GM18873 (cell line): ENCODE results near the gene APC2.
"Not testable (repeated sequence)": the region's sequence is repeated elsewhere in the genome, so short reads cannot be mapped to it uniquely, and the experiment has no call there.

Experiments used
- ATAC-seq: cut with Tn5 transposase; IDR thresholded peaks from one replicate; pipeline ENCODE4 v1.9.1; 2021; ENCODE audit warnings: mild to moderate bottlenecking, moderate library complexity, moderate number of reproducible peaks; ENCODE audit not compliant: unreplicated experiment, low FRiP score

APC2 gene

DNA sequence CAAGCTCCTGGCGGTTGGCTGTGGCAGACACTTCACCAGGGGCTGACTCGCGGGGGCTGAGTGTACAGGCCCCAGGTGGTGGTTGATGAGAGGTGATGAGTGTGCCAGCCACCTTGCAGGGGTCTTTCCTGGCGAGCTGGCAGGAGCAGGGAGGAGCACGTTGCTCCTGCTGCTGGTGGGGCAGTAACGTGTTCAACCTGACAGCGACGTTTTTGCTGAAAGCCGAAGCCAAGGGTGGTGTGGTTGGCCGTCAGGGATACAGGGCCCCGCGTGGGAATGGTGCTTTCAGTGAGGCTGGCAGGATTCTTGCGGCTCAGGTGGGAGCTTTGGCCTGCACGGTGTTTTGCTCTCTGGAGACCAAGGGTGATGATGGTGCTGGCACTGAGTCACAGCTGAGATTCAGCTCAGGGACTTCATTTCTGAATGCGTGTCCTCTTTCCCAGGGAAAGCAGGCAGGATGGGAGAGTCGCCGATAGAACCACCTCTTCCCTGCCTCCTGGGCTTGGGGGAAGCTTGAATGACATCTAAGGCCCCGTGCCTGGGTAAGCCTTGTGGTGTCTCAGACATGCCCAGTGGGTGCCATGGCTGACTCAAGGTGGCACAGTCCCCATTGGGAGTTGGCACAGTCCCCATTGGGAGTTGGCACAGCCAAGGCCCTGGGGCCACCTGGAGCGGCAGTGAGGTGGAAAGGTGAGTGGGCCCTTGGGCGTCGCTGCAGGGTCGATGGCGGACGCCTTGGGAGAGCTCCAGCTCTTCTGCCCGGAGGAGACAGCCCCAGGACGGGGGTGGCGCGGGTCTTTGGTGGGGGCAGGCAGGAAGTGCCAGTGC, 33.7 kb upstream of the APC2 start:
- ATAC-seq, result no peak

DNA sequence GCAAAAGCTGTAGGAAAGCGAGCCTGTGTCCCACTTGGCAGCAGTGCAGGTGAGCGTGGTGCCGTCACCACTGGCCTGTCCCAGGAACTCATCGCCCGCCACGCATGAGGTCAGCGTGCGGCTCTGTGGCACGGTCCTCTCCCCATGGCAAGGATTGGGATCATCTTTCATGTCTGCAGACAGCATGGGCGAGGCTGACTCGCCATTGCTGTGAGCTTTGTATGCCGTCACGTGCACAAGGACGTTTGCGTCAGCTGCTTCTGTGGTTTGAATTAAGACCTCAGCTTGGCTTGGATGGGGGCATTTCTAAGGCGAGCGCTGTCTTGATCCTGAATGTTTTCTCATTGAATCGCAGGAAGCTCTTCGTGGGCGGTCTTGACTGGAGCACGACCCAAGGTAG, 32.8 kb upstream of the APC2 start:
- no peak for ATAC-seq

DNA sequence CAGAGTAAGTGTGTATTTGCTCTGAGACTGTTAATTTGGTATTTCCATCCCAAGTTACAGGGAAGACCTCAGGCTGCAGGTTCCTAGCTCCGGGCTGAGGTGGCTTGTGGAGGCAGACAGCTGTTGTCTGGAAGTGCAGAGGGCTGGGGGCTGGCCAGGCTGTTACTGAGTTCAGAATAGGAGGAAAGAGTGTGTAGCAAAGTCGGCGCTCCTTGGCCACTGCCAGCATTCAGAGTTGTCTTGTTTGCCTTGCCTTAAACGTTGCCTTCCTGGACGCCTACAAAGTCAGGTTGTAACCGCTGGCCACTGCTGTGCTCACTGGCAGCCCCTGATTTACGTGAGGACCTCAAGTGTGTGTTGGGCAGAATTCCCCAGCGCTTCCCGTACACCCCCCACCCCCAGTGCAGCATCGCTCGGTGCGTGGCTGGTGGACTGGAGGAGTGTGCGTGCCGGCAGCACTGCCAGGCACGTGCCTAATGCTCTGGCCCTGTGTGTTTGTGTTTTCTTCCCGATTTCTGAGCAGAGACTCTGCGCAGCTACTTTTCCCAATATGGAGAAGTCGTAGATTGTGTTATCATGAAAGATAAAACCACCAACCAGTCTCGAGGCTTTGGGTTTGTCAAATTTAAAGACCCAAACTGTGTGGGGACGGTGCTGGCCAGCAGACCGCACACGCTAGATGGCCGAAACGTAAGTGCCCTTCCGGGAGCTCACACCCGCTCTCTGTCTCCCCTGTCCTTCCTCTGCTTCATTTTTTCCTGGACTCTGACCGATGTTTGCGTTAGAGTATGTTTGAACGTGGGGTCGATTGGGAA, 32.0 kb upstream of the APC2 start:
- no peak for ATAC-seq

DNA sequence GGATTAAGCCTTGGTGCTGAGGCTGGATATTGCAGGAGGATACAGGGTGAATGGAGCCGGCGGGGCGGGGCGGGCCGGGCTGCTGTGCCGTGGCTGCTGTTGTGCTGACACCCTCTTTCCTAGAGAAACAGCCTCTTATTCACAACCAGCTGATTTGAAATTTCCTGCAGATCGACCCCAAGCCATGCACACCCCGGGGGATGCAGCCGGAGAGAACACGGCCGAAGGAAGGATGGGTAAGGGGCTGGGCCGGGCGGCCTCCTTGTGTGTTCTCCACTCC, 31.5 kb upstream of the APC2 start:
- ATAC-seq, result no peak

DNA sequence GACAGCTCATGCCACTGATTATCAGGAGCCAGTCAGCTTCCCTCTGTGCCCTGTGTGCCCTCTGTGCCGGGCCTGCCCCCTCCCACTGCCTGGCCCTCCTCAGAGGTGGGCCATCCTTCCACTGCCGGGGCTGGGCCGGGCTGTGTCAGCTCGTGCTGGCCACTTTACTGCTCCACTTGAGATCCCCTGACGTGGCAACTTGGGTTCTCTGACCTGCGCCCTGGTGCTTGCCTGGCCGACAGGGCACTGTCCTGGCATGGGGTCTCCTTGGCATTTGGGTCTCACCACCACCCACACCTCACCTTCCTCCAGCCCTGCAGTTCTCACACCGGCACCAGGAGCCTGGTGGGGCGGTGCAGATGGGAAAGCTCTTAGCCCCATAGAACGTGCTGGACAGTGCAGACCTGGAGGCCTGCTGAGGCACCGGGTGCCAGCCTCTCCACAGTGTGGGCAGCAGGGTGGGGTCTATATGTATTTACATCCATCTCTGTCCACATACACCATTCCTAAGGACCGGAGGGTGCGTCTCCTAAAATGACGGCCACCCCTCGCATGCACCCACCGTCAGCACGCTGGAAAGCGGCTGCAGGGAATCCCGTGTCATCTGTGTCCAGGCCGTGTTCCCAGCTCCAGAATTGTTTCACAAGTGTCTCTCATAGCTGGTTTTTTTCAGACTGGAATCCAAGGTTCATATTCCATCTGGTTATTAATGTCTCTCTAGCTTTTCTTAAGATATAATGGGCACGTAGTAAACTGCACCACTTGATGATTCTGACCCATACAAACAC, 30.8 kb upstream of the APC2 start:
- no peak for ATAC-seq

DNA sequence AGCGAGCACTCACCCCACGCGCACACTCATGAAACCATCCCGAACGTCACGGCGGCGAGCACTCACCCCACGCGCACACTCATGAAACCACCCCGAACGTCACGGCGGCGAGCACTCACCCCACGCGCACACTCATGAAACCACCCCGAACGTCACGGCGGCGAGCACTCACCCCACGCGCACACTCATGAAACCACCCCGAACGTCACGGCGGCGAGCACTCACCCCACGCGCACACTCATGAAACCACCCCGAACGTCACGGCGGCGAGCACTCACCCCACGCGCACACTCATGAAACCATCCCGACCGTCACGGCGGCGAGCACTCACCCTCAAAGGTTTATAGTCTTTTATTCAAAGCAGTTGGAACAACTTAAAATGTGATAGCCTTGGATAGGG, 29.8 kb upstream of the APC2 start:
- ATAC-seq, result not testable (repeated sequence)

DNA sequence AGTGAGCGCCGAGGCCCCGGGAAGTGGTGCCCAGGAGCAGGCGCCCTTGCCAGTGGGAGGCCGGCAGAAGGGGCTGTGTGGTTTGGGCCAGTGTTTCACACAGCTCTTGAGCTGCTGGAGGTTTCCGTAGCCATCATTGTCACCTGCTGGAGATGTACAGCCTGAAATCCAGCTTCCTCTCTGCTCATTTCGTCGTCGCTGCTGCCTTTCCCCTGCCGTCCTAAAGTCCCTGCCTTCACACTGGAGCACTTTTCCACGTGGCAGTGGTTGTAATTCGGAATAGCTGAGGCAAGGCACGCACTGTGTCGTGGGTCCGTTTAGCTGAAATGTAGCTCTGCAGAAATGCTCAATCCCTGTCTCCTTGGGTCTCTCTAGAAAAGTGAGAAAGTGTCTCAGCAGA, 29.3 kb upstream of the APC2 start:
- ATAC-seq, result no peak

DNA sequence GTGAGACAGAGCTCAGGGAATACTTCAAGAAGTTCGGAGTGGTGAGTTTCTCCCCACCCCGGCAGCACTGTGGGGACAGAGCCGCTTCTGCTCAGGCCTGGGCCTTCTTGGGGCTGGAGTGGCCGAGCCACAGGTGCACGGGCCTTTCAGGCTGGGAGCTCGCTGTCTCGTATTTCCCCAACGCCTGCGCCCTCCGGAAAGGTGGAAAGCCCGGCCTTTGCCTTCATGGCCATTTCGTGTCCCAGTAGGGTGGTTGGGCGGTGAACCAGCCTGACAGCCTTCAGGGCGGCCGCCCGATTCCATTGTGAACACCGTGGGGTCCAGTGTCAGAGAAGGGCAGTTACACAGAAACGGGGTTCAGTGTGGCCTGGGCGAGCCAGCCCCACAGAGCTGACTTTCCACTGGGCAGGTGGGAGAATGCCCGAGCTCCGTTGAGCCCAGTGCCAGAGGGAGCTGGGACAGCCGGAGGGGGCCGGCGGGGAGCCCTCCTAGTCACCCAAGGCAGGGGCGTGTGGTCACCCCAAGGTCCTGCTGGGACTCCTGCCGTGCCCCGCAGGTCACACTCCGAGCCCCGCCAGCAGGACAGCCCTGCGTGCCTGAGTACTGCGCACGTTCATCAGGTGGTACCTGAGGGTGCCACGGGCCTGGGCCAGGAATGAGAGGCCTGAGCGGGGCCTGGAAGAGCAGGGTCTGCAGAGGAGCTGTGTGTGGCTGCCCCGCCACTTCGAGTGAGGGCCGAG, 28.5 kb upstream of the APC2 start:
- ATAC-seq, result no peak

DNA sequence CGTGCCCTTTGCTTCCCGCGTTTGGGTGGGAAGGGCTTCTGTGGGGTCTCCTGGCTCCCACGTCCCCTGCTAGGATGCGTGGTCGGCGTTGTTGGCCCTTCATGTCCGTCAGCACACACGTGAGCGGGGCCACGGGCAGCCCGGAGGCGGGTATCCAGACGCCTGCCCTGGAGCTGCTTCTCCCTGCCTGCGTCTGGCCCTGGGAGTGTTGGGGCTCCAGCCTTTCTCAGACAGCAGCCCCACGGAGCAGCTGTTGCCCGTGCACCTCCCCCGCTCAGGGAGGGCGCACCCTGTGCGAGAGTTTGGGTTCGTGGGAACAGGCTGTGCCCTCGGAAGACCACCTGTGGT, 28.0 kb upstream of the APC2 start:
- ATAC-seq, result no peak

DNA sequence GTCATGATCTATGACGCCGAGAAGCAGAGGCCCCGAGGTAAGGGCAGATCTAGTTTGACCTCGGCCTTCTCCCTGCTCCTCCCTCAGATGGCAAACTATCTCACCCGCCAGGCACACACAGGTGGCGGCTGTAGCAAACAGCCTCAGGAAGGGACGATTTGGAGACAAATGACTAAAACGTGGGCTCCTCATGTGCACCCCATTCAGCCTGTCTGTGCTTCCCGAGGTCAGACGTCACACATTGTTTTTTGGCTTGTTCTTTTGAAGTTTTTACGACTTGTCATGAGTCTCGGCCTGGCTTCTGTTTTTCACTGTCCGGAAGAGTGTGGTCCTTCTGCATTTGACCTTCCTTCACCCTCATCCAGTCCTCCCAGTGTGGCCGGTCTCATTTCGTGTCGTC, 27.6 kb upstream of the APC2 start:
- no peak for ATAC-seq

DNA sequence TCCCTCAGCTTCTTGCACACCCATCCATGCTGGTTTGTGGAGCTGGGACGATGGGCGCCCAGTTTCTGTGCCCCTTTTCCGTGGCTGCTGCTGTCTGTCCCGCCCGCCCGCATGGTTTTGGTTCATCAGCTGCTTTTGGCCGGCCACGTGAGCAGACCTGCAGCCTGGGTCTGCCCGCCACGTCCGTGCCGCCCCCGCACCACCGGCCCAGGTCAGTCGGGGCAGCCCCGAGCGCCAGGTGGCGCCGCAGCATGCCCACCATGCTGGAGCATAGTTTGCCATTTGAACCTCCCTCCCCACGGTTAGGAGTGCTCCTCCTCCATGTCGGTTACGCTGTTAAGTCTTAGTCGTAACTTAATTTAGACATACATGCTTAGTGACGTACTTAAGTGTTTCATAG, 27.0 kb upstream of the APC2 start:
- ATAC-seq, result no peak

DNA sequence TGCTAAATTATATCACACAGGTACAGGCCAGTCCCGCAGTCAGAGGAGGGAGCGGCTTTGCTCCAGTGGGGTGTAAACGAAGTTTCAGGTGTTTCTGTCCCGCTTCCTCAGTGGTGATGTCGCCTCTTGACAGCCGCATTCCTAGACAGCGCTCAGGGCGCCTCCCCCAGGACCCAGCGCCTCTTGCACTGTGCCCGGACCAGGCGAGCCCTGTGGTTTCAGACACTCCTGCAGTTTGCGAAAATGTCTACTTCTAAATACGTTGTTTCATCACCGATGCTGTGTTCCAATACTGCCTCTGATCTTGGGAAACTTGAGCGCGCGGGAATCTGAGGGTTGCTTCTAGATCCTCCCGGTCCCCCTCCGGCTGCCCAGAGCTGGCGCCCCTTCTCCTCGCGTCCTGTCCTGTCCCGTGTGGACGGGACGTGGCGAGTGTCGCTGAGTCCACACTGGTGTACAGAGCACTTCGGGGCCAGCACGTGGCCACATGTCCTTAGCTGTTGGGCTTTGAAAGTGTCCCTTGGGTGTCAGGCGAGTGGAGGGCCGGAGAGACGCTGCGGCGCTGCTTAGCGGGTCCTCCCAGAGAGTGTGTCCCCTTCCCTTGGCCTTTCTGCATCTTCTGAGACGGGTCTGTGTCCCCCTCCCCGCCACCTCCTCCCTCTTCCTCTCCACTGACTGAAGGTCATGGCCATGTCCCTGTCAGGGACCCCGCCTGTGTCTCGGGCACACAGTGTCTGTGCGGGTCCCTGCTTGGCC, 26.3 kb upstream of the APC2 start:
- ATAC-seq, result no peak

DNA sequence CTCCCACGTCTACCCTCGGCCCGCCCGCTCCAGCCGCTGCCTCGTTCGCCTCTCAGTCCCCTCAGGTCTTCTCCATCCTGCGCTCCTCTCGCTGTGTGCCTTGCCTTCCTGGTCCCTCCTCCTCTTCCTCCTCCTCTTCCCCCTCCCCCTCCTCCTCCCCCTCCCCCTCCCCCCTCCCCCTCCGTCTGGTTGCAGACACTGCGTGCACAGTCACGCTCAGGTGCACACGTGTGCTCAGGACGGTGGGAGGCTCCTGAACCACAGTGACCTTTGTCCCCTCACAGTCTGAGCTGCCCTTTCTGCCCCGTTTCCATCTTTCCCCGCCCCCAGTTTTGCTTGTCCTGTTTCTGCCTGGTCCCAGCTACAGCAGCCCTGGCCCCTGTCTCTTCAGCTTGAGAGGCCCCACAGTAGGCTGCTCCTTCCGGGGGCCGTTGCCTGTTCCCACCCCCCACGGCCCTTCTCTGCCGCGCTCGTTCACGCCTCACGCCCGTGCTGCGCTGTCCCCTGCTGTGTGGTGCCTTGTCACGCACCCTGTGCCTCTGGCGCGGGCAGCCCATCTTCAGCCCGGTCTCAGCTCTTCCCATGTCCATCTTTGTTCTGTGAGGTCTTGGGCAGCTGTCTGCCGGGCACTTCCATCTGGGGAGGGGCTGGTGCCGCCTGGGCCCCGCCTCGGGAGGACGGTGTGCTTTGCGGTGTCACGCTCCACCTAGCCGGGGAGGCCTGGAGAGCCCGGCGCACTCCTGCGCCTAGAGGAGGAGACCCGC, 25.5 kb upstream of the APC2 start:
- ATAC-seq, result no peak

DNA sequence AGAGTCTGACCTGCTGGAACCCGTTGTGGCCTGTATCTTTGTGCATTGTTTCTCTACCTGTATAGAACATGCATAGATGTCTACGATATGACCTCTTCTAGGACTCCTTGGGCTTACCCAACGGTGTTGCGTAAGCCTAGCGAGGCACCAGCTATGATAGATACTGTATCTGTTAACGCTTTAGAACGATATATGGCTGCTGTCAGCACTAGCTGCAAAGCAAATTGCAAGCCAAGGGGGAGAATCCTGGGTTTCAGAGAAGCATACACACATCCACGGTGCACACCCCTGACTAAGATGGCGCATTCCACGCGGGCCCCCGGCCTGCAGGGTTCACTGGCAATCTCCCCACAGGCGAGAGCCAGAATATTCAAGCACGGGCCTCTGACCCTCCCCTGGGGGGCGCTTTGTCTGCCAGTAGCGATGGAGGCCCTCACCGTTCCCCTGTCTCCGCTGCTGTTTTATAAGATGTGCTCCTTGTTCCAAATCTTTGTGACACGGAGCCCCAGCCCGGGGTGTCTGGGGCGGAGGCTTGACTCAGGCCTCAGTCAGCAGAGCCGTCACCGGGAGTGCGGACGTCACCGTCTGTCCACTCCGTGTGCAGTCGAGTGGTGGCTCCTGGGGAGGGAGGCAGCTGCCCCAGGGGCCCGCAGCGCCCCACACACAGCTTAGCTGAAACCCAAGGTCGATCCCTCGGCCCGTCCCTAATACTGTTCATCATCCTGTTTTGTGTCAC, 24.7 kb upstream of the APC2 start:
- ATAC-seq, result no peak

DNA sequence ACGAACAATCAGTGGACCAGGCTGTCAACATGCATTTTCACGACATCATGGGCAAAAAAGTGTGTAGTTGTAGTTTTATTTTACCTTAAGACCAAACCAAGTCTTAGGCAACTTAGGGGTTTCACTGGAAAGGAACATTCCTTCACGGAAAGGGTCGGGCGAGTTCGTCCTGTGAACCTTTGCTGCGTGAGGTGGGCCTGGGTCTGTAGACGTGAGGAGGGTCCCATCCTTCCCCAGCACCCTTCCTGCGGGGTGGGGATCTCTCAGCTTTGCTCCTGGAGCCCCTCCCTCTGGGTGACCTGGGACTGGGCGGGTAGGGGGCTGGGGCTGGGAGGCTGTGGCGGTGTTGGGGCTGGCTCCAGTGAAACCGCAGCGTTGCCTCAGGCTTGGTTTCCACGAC, 24.0 kb upstream of the APC2 start:
- ATAC-seq, result no peak

DNA sequence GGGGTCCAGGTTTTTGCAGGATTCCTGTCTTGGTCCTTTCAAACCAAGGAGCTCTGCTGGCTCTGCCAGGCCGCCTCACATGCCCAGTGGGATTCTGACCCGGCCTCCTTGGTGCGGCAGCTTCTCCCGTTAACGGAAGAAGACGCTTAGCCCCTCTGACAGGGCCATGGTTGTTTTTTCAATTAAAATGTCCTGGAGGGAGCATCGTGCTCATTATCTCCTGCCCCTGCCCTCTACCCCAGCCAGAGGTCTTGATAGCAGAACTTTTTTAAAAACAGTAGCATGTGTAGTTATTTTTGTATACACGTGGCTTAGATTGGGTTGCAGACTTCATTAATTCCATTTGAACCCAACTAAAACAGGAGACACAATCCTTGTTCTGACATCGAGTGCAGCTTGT, 23.2 kb upstream of the APC2 start:
- no peak for ATAC-seq

DNA sequence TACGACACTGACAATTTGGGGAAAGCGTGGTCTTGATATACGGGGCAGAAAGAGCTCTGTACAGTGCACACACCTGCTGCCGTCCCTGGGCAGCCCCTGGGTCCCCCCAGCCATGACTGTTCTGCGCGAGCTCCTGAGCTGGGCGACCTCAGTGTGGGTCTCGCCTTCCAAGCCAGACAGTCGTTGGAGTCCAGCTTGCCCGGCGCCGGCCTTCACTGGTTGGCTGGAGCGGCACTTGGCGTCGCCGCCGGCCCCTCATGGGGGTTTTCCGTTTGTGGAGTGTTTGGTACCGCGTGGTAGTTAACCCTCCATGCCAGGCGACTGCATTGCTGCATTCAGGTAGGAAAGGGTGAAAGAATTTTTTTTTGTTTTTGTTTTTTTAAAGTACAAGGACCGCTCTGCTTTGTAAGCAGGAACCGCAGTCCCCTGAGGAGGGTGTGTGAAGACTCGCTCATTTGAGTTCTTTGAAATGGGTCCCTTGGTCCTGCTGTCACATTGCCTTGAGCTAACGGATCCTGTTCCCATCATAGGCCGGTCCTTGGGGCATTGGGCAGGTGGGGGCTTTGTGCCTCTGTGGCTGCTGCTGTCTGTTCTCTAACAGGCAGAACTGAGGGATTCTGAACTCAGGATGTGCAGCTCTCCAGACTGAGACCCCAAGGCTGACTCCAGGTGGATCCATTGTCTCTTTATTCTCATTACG, 22.6 kb upstream of the APC2 start:
- ATAC-seq, result no peak

DNA sequence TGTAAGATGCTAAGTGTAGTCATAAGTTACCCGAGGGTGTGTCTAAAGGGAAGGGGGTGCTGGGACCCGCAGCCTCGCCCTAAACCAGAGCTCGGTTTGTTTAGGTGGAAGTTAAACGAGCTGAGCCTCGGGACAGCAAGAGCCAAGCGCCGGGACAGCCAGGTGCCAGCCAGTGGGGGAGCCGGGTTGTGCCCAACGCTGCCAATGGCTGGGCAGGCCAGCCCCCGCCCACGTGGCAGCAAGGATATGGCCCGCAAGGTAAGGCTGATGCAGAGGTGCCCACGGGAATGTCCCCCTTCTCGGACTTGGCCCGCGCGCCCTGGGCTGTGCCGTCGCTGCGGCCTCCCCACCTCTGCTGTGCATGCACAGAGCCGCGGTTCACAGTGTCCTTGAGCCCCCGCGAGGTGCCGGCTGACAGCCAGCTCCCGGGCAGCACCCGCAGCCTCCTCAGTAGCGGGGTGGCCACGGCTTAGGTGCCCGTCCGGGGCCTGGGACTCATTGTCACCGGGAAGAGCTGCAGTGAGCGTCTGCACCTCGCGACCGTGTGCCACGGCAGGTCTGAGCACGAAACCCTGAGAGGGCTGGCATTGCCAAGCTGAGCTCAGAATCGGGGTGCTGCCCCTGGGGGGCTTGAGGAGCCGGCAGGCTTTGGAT, 21.1 kb upstream of the APC2 start:
- ATAC-seq, result no peak
